GM21737 (cell line): ENCODE data around the gene LTB4R2.
"Not testable (repeated sequence)": the region's sequence is repeated elsewhere in the genome, so short reads cannot be mapped to it uniquely, and the experiment has no call there.

ENCODE experiments used
- ATAC-seq: cut with Tn5 transposase; IDR thresholded peaks from one replicate; pipeline ENCODE4 v1.9.1; 2021; ENCODE audit warnings: mild to moderate bottlenecking, moderate library complexity; ENCODE audit not compliant: unreplicated experiment

Gene LTB4R2

GRCh38 chr14:24338843-24339242 lies 28.9 kb downstream of the LTB4R2 start:
- ATAC-seq: no peak

- ATAC-seq: peak; percentile 73
These were observed 29.6 kb downstream of the LTB4R2 start, which contains the start of gene RIPK3 for GRCh38 chr14:24339284-24340151. Gene RIPK3 (minus strand): TSS chr14:24339991. CDS start chr14:24339826, 165 bp downstream.

GRCh38 chr14:24340606-24341005 lies 30.7 kb downstream of the LTB4R2 start:
- ATAC-seq: no peak

- ATAC-seq: no peak
These were observed 32.9 kb downstream of the LTB4R2 start for GRCh38 chr14:24342889-24343288.

GRCh38 chr14:24343795-24344660 lies 34.1 kb downstream of the LTB4R2 start:
- no peak for ATAC-seq

GRCh38 chr14:24347134-24347533 lies 37.2 kb downstream of the LTB4R2 start:
- no peak for ATAC-seq

- ATAC-seq: no peak
These were observed 38.2 kb downstream of the LTB4R2 start for GRCh38 chr14:24348186-24348585.

GRCh38 chr14:24349742-24350141 lies 39.8 kb downstream of the LTB4R2 start:
- ATAC-seq: no peak

- ATAC-seq: no peak
These were observed 41.6 kb downstream of the LTB4R2 start for GRCh38 chr14:24351517-24351916.

GRCh38 chr14:24353559-24354481 lies 43.9 kb downstream of the LTB4R2 start:
- ATAC-seq: no peak

GRCh38 chr14:24354482-24354825 lies 44.5 kb downstream of the LTB4R2 start:
- not testable (repeated sequence) for ATAC-seq

- ATAC-seq: no peak
These were observed 45.1 kb downstream of the LTB4R2 start for GRCh38 chr14:24355009-24355408.

GRCh38 chr14:24356208-24356607 lies 46.3 kb downstream of the LTB4R2 start:
- ATAC-seq: no peak

- ATAC-seq: no peak
These were observed 50.3 kb downstream of the LTB4R2 start for GRCh38 chr14:24360281-24360680.

GRCh38 chr14:24361326-24361725 lies 51.4 kb downstream of the LTB4R2 start:
- no peak for ATAC-seq
